ENCODE measurements around the gene CABS1.

GRCh38 chr4:70306076-70306475 is 28.7 kb upstream of the CABS1 start:
- TF ChIP-seq, protein P1, sequence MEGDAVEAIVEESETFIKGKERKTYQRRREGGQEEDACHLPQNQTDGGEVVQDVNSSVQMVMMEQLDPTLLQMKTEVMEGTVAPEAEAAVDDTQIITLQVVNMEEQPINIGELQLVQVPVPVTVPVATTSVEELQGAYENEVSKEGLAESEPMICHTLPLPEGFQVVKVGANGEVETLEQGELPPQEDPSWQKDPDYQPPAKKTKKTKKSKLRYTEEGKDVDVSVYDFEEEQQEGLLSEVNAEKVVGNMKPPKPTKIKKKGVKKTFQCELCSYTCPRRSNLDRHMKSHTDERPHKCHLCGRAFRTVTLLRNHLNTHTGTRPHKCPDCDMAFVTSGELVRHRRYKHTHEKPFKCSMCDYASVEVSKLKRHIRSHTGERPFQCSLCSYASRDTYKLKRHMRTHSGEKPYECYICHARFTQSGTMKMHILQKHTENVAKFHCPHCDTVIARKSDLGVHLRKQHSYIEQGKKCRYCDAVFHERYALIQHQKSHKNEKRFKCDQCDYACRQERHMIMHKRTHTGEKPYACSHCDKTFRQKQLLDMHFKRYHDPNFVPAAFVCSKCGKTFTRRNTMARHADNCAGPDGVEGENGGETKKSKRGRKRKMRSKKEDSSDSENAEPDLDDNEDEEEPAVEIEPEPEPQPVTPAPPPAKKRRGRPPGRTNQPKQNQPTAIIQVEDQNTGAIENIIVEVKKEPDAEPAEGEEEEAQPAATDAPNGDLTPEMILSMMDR (IDR thresholded peaks at IDR 0.05; ENCODE audit: low read depth, low read length, poor library complexity, severe bottlenecking): no peak
- no peak for TF ChIP-seq EZH2phosphoT487 (IDR thresholded peaks at IDR 0.05; ENCODE audit: borderline replicate concordance, low read length)

Measured in DOHH2 (cell line).